NCI-H748 (cell line): ENCODE data around the gene CBR4.

ENCODE experiments used
- DNase-seq: peaks from one replicate; lab custom pipeline; 2025; ENCODE audit not compliant: unreplicated experiment; lab: John Stamatoyannopoulos, UW

CBR4 gene

DNA sequence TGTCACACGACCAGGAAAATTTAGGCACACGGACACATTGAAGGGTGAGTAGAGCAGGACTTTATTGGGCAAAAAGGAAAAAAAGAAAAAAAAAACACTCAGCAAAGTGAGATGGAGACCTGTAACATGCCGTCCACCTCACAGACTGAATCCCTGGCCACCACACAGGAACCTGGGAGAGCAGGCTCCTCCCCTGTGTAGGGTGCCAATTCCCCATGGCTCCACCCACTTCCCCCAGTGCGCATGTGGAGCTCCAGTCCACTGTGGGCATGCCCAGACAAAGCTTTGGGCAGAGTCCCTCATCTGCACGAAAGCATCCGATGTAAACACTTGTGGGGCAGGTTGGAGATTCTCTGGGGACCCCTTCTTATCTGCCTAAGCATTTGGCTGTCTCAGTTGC lies 23.6 kb upstream of the CBR4 start:
- DNase-seq: peak; percentile 68

DNA sequence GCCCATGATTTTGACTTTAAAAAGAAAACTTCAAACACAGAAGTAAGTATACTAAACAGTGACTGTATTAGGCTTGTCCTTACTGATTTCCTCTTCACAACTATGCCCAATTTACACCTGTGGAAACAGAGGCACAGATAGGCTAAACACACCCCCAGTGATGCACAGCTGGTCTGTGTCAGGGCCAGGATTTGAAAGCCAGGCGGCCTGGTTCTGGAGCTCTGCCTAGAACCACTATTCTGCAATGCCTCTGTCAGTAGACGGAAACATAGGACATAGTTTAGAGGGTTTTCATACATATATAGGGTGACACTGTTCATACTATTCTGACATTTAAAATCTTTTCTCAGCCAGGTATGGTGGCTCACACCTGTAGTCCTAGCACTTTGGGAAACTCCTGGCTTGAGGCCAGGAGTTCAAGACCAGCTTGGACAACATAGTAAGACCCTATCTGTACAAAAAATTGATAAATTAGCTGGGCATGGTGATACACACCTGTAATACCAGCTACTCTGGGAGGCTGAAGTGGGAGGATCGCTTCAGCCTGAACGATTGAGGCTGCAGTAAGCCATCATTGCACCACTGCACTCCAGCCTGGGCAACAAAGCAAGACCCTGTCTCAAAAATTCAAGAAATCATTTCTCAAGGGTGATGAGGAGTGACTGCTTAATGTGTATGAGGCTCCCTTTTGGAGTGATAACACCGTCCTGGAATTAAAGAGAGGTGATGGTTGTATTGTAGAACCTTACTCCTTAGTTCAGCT lies 23.0 kb upstream of the CBR4 start:
- no peak for DNase-seq

DNA sequence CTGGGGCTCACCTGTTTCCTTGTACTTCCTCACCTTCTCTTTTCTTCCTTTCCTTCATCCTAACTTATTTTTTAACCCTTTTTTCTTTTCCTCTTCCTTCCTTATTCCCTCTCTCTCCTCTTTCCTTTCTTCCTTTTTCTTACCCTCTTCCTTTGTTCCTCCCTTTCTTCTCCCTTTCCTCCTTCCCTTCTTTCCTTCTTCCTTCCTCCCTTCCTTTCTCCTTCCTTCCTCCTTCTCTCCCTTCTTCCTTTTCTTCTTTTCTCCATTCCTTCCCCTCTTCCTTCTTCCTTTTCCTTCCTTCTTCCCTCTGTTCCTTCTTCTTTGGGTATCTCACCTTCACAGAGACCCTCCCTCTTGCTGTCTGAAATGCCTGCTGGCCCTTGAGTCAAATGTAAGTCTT lies 22.1 kb upstream of the CBR4 start:
- no peak for DNase-seq

DNA sequence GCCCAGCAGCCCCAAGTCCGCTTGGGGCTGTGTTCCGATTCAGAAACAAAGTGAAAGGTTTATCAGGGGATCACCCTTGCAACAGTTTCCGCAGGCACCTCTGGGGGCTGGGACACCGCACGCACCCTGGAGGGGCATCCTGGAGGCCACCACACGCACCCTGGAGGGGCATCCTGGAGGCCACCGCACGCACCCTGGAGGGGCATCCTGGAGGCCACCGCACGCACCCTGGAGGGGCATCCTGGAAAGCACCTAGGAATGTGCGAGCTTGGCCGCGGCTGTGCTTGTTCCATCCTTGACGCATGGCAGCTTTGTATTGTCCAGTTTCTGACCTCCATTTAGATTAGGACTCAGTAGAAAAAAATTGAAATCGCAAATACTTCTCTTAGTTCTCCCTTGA lies 21.3 kb upstream of the CBR4 start:
- DNase-seq: no peak

DNA sequence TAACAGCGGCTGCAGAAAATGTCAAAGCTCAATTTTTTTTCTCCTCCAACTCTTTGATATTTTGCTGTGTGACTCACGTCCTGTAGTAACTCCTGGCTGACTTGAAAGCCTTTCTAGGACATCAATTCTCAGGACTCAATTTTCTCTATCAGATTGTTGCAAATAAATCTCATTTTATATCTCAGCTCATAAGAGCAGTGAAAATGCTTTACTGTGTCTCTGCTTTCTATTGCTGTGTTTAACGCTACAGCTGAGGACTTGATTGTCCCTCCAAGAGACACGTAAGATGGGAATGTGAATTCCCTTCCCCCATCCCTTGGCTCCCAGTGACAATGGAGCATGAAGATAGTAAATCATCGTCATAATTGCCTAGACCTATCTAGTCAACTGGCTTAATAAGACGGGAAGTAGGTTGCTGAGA lies 20.5 kb upstream of the CBR4 start:
- no peak for DNase-seq

DNA sequence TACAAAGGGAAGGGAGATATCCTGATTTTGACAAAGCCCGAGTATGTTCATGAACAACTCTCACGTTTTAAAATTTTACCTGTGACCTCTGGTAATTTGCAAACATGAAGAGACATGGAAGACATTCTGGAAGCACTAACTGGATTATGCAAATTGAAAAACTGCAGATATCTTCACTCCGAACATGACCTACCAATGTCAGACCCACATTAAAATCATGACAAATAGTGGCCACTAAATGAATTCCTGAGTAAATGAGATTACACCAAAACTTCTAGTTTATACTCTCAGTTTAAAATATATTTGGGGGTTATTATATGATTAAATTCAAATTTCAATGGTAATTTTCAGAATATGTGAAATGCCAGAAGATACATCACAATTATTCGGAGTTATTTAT lies 19.9 kb upstream of the CBR4 start:
- DNase-seq: no peak

DNA sequence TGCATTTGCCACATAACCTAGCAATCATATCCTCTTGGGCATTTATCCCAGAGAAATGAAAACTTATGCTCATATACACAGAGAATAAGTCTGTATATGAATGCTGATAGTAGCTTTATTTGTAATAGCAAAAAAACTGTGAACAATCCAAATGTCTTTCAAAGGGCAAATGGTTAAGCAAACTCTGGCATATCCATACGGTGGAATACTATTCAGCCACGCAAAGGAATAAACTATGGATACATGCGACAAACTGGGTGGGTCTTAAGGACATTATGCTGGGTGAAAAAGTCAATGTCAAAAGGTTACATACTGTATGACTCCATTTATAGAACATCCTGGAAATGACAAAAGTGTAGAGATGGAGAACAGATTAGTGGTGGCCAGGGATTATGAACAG lies 17.6 kb upstream of the CBR4 start:
- DNase-seq: no peak

DNA sequence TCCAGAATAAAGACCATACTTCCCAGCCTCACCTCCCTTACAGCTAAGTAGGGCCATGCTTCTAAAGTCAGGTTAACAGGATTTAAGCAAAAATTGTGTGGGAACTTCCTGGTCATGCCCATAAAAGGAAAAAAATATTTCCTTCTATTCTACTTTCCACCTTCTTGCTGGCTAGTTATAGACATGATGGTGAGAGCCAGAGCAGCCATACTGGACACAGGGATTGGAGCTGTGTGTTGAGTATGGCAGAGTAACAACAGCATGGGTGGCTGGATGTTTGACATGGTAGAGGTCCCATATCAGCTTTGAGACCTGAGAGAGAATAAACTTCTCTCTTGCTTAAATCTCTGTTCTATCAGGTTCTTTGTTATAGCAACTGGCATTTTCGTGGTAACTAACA lies 15.1 kb upstream of the CBR4 start:
- no peak for DNase-seq

DNA sequence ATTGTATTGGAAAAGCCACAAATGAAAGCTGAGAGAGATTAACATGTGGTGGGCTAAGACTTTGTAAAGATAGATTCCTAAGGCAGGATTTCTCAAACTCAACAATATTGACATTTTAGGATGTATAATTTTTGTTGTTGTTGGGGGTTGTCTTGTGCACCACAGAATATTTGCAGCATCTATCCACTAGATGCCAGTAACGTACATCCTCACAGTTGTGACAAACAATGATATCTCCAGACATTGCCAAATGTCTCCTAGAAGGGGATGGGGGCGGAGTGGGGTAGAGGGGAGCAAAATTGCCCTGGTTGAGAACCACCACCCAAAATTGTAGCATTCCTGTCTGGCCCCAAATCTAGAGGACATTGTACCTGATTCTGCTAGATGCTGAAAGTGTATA lies 14.7 kb upstream of the CBR4 start:
- DNase-seq: peak; percentile 36

DNA sequence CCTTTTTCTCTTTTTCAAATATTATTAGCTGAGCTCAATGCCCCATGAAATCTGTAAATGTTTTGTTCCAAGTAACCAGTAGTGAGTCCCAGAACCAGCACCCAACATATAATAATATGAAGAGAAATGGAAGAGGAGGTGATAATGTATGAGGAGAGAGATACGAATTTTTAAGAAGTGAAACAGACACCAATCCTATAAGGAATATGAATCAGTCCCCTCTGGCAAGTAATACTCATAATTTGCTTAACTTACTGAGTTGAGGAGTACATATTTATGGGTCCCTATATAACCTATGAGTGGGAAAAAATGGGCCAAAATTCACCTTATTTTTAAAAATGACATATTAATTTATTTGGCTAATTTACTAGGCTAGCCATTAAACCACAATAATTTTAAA lies 8.4 kb upstream of the CBR4 start:
- DNase-seq: no peak

DNA sequence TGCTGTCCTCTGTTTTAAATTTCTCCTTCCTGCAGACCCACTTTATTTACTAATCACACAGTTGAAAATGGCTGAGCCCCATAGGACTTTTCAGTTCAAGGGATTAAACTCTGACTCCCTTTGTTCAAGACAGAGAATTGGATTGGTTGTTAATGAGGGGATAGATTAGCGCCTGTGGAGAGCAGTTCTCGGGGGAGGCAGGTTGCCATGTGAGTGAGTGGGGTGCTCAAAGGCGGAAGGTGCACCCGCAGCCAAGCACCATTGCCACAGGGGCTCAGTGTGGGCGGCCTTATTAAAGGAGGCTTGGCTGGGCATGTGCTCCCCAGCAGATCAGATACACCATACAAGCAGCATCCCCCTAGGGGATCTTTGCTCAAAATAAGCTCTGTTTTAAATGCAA lies 7.9 kb upstream of the CBR4 start:
- no peak for DNase-seq

DNA sequence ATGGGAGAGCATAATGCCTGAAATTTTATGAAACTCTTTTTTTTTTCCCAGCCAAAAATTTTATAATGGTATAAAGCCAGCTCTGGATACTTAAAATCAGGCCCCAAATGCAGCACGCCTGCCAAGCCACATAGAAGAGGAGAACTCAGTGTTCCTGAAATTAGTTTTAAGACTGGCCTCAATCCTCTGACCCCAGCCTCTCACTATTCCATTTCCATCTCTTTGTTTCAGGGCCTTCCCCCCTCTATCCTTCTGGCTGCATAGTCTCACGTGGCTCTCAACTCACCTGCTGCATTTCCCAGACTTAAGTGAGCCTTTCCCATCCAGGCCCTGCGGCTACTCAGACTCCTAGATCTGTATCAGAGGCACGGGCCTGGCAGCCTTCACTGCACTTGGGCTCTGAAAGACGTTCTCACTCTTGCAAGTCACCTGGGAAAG lies 5.2 kb upstream of the CBR4 start:
- DNase-seq: no peak

DNA sequence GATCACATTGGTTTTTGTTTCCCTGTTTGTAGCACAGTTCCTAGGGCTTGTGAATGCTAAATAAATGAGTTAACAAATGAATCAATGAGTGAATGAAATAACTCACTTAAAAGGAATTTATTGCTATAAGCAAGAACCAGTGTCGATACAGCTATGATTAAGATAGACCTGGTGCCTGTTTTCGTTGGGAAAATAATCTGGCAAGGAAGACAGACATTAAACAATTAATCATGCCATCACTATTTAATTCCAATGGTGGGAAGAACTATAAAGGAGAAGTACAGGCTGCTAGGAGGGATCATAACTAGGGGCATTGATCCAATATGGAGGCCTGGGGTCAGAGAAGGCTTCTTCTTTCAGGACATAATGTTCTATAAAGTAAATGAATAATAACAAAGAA lies 4.5 kb upstream of the CBR4 start:
- no peak for DNase-seq

DNA sequence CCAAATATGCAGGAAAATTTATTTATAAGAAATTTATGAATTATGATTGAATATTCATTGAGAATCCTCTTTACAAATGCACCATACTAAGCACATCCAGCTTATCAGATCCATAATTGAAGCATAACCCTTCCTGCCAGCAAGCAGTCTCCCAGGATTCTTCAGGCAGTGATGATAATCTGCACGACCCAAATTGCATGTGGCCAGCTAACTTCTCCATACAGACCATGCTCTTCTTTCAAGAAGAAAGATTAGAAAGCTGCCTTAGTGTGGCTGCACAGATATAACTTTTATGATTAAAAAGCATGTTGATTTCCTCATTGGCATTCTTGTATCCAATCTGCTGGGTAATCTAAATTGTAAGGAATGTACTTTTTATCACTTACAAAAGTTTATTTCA lies 3.3 kb upstream of the CBR4 start:
- DNase-seq: no peak

DNA sequence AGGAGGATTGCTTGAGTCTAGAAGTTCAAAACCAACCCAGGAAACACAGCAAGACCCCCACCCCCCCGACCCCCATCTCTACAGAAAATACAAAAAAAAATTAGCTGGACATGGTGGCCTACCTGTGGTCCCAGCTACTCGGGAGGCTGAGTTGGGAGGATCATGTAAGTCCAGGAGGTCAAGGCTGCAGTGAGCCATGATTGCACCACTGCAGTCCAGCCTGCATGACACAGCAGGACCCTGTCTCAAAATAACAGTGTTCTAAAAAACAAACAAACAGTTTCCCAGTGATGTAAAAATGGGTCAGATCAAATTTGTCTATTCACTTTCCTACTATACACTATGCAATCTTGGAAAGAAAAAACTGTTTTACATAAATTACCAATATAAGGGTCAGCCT lies 2.0 kb upstream of the CBR4 start:
- DNase-seq: no peak

DNA sequence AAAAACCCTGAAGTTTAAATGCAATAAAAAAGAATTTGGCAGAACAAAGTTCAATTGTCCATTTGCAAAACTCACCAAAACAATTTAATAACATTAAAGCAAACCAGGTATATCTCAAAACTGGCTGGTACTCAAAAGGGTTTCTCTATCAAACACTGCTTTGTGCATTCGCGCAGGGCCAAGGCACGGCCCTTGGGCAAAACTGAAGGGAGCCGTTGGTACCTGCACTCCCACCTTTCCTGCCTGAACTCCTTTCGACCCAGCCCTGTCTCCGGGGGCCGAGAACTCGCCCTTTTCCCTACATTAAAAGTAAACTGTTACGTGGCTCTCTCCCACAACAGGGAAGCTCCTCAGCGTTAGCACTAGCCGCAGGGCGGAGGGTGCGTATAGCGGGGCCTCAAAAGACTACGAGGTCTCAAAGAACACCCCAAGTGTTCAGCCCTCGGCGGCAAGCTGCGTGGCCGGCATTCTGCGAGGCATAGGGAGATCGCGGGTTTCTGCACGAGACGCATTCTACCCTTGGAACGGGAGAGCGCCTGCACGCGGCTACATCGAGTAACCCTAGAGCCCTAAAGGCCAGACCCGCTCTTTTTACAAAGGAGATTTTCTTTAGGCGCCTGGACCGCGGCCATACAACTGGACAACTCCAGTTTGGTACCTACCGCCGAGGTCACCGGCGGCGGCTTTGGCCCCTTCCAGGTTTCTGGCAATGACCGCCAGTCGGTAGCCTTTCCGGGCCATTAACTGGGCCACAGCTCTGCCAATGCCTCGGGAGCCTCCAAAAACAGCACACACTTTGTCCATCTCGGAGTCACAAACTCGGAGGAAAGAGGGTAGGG lies 550 bp downstream of the CBR4 start:
- DNase-seq: peak; percentile 71

DNA sequence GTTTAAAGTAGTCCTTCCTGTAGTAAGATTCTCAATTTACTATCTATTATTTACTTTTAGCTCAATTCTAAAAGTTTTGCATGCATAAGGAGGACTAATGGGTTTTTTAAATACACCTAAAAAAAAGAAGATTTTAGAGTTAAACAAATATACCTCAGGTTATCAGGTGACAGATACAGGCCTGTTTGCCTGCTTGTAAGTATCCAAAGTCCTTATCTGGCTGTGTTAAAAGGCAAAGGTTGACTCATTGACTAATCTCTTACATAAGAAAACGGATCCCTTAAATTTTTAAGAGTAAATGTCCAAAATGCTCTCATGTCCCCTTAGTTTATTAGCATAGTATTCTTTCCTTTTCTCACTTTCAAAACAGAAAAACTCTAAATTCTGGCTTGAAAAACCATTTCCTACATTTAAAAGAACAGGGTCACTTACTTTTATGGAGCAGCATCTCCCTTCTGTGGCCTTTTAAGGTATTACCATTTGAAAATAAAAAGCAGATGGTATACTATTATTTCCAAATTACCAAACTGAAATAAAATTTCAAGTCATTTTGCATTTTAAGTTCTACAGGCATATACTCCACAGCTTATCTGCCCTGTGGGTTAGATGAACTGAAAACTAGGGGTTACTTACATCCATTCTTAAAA lies 4.5 kb downstream of the CBR4 start:
- DNase-seq: no peak

DNA sequence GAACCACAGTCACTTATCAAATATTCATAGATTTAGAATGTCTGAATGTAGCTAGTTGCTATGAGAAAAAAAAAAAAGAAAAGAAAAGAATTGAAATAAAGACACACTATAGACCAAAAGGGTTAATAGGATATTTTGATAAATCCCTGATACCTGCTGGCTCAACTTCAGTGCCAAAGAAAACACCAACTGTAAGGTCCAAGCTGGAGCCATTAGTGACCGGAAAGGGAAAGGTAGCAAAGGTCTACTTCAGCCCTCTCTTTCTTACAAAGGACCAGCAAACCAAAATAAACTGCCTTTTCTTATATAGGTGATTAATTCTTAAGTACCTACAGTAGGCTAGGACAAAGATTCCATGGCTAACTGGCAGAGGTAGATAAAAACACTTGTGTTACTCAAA lies 9.7 kb downstream of the CBR4 start:
- DNase-seq: no peak

DNA sequence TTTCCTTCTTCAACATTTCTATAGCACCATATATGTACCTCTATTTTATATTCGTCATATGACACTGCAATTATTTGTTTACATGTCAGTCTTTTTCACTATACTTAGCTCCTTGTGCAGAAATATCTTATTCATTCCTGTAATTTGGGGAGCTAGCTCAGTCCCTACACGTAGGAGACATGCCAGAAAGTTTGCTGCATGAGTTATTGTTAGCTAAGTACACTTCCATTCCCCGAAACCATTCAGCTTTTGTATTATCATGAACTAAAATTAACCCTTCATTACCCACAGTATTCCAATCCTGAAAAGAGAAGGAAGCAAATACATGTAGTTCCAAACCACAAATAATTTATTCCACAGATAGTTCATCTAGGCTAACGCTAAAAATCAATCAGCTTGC lies 10.2 kb downstream of the CBR4 start:
- DNase-seq: no peak

DNA sequence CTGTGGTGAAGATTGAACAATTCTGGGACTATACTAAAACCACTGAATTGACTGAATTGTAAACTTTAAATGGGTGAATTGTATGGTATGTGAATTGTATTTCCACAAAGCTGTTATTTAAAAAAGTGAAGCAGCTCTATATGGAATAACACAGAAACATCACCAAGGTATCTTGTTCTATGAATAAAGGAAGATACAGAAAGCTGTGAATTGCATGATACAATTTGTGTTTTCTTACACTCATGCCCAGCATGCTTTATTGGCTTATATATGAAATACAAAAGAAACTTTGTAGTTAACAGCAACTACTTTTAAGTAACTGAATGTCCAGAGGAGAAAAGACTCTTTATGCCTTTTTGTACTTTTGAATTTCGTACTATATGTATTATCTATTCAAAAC lies 11.5 kb downstream of the CBR4 start:
- DNase-seq: no peak

DNA sequence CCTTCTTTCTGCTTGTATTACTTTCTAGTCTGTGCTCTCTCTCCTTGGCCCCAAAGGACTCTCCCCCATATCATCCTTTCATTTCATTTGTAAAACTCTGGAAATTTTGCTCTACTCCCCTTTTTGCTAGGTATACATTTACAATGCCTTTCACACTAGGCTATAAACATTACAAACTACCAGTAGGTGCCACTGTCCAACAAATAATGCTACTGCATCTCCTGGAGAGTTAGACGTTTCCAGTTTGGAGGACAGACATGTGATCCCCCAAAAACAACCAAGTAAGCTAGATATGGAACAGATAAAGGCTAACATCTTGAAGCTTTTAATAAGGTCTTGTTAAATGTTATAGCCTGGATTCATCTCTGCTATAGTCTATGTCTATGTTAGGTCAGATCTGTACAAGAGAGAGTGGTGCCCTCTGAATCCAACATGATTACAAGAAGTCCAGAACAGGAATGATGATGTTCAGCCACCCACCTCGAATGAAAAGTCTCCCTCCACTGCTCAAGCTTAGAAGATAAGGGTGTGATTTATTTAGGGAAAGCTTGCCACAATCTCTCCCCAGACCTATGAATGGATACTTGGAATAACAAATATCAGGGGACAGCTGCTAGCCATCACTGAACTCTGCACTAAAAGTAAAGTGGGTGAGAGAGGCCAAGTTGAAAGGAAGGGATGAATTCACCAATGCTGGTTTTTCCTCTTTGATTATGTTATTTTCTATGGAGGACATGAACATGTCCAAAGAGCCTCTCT lies 14.3 kb downstream of the CBR4 start:
- no peak for DNase-seq
